Right lobe of liver (tissue), 4 donors: ENCODE results near the gene TREML1.

Source experiments
- CTCF ChIP-seq, 4 donors: fragments of 200-600 bp in 3 of 4; fragments of 450-650 bp in 1 of 4; IDR thresholded peaks; one replicate each; pipeline versions ENCODE4 v1.5.1 to v1.8.0; 2016 to 2022; ENCODE audit warnings: antibody characterized with exemption in 4 of 4, mild to moderate bottlenecking in 2 of 4
- POLR2A ChIP-seq: fragments of 450-650 bp; IDR thresholded peaks from one replicate; pipeline ENCODE4 v1.6.1; 2017; ENCODE audit warnings: antibody characterized with exemption, mild to moderate bottlenecking
- donor health status: DM: no; HTN: no; CAD: no.
- donor health status: DM: no; HTN: no; CAD: no.
- donor health status: DM: no; HTN: yes; CAD: no.

GRCh38 chr6:41170547-41171160, 16.5 kb upstream of the TREML1 start:
- TF ChIP-seq POLR2A = no peak
- no peak for TF ChIP-seq CTCF (IDR thresholded peaks at IDR 0.05)
